Keratinocyte (primary cell): ENCODE data around the gene UBE3A. TPM values are rescaled to one million over a fixed set of nuclear protein-coding genes. Genes with fewer than 3 reads are reported as not detected.

Experiments
- DNase-seq: peaks from one replicate; pipeline ENCODE4 v3.0.0-alpha.2; 2011; ENCODE audit warnings: low read depth, missing footprints, low spot score
- FAIRE-seq: peaks from 2 replicates; lab custom pipeline; 2011; peaks lifted over from hg19 to GRCh38; lab: Jason Lieb, UNC
- H2AFZ ChIP-seq: 2 replicates; pipeline ENCODE4 v1.6.0; 2012; ENCODE audit warnings: low read length, control low read depth, inconsistent platforms; ENCODE audit not compliant: control insufficient read depth
- H3K27ac ChIP-seq: 2 replicates; pipeline ENCODE4 v1.5.1; 2011; ENCODE audit warnings: low read length; ENCODE audit not compliant: control insufficient read depth, insufficient read depth
- H3K27me3 ChIP-seq: 3 replicates; pipeline ENCODE4 v1.6.0; 2011; ENCODE audit warnings: low read length; ENCODE audit not compliant: control insufficient read depth, insufficient read depth; ENCODE audit errors: extremely low read depth
- H3K36me3 ChIP-seq, 2 experiments: 2 replicates in 1 of 2; 3 replicates in 1 of 2; pipeline ENCODE4 v1.5.1; 2011; ENCODE audit warnings: low read length in 2 of 2, mild to moderate bottlenecking in 1 of 2; ENCODE audit not compliant: control insufficient read depth in 2 of 2, insufficient read depth in 2 of 2; ENCODE audit errors: extremely low read depth in 1 of 2
- H3K4me1 ChIP-seq: 3 replicates; pipeline ENCODE4 v1.5.1; 2011; ENCODE audit warnings: low read length; ENCODE audit not compliant: control insufficient read depth, insufficient read depth; ENCODE audit errors: extremely low read depth
- H3K4me2 ChIP-seq: 3 replicates; pipeline ENCODE4 v1.6.0; 2011; ENCODE audit warnings: low read depth, low read length; ENCODE audit not compliant: control insufficient read depth, insufficient read depth; ENCODE audit errors: extremely low read depth
- H3K4me3 ChIP-seq, 3 experiments: fragments of 200-600 bp in 1 of 3; sonication (generic) in 1 of 3; 2 replicates in 2 of 3; 3 replicates in 1 of 3; pipeline ENCODE4 v1.5.1; 2011 to 2016; ENCODE audit warnings: low read length in 3 of 3, mild to moderate bottlenecking in 3 of 3, control low read depth in 2 of 3, inconsistent platforms in 1 of 3, low read depth in 1 of 3, mixed read lengths in 1 of 3, mixed run types in 1 of 3, moderate library complexity in 1 of 3; ENCODE audit not compliant: control insufficient read depth in 2 of 3, insufficient read depth in 2 of 3; ENCODE audit errors: extremely low read depth in 1 of 3
- H3K79me2 ChIP-seq: 2 replicates; pipeline ENCODE4 v1.6.0; 2012; ENCODE audit warnings: low read length; ENCODE audit not compliant: control insufficient read depth, insufficient read depth
- H3K9ac ChIP-seq: 3 replicates; pipeline ENCODE4 v1.6.0; 2011; ENCODE audit warnings: low read length; ENCODE audit not compliant: control insufficient read depth, insufficient read depth; ENCODE audit errors: extremely low read depth
- H3K9me1 ChIP-seq: 3 replicates; pipeline ENCODE4 v1.6.0; 2011; ENCODE audit warnings: low read length; ENCODE audit not compliant: control insufficient read depth, insufficient read depth; ENCODE audit errors: extremely low read depth
- H3K9me3 ChIP-seq: 2 replicates; pipeline ENCODE4 v1.5.1; 2012; ENCODE audit warnings: low read depth, low read length; ENCODE audit not compliant: control insufficient read depth
- H4K20me1 ChIP-seq: 3 replicates; pipeline ENCODE4 v1.6.0; 2011; ENCODE audit warnings: low read length; ENCODE audit not compliant: control insufficient read depth, insufficient read depth; ENCODE audit errors: extremely low read depth
- EZH2 ChIP-seq: IDR thresholded peaks from one replicate; pipeline ENCODE4 v1.6.1; 2012; ENCODE audit warnings: inconsistent platforms, mild to moderate bottlenecking, low read length, moderate library complexity
- dilution Hi-C: fragments of 300-500 bp; cut with MboI; formaldehyde crosslinking; loops from one replicate; pipeline ENCODE4 v1.7.0; 2020; ENCODE audit warnings: low sequenced_read_pairs; ENCODE audit not compliant: extremely low pct_ligation_motif_present
- polyA minus RNA-seq, 3 experiments: library from RNA; depleted of rRNA, polyadenylated mRNA; stranded (reverse); fragments of >200 nt; gene quantifications; 1 replicate in 1 of 3; 2 replicates in 1 of 3; 3 replicates in 1 of 3; pipeline ENCODE4 v1.2.3, GENCODE V29; 2011
- polyA plus RNA-seq, 5 experiments: library from polyadenylated mRNA; depleted of rRNA in 3 of 5; stranded (reverse) in 3 of 5; stranded (forward) in 1 of 5; unstranded in 1 of 5; fragments of >200 nt; gene quantifications; 1 replicate in 1 of 5; 2 replicates in 3 of 5; 3 replicates in 1 of 5; pipeline versions ENCODE4 v1.2.1 to v1.2.3, GENCODE V29; 2011 to 2012; ENCODE audit warnings: missing spikeins in 2 of 5, low read depth in 1 of 5, low replicate concordance in 1 of 5
- TF ChIP-seq, protein P1 (sequence below), 3 experiments: IDR thresholded peaks in 1 of 3; conservative IDR thresholded peaks in 1 of 3; optimal IDR thresholded peaks in 1 of 3; 2 replicates in 2 of 3; 3 replicates in 1 of 3; pipeline versions ENCODE3 to v1.5.1; 2011; ENCODE audit warnings: low read length in 3 of 3, mild to moderate bottlenecking in 3 of 3, moderate library complexity in 2 of 3, control low read depth in 1 of 3, inconsistent platforms in 1 of 3; ENCODE audit not compliant: insufficient read depth in 2 of 3; ENCODE audit errors: extremely low read depth in 1 of 3

Gene UBE3A
- polyA plus RNA-seq, result 33.2 to 45.0 TPM (median 36.8 TPM) in 3 replicates
- 92.3 TPM for polyA plus RNA-seq (2011; ENCODE audit: low read depth)
- 16.6 and 39.4 TPM in 2 replicates for polyA plus RNA-seq (2011; cell fraction: cytosol; rRNA removed)
- 39.1 and 45.8 TPM in 2 replicates for polyA plus RNA-seq (2011; cell fraction: nucleus; rRNA removed)
- polyA plus RNA-seq (2012; ENCODE audit: low replicate concordance), result 33.6 and 33.7 TPM in 2 replicates
- 51.7 to 114 TPM (median 64.2 TPM) in 3 replicates for polyA minus RNA-seq
- polyA minus RNA-seq (2011; cell fraction: cytosol; rRNA and poly(A)+ RNA removed), result 33.6 TPM
- polyA minus RNA-seq (2011; cell fraction: nucleus; rRNA and poly(A)+ RNA removed), result 62.4 and 105 TPM in 2 replicates

DNA sequence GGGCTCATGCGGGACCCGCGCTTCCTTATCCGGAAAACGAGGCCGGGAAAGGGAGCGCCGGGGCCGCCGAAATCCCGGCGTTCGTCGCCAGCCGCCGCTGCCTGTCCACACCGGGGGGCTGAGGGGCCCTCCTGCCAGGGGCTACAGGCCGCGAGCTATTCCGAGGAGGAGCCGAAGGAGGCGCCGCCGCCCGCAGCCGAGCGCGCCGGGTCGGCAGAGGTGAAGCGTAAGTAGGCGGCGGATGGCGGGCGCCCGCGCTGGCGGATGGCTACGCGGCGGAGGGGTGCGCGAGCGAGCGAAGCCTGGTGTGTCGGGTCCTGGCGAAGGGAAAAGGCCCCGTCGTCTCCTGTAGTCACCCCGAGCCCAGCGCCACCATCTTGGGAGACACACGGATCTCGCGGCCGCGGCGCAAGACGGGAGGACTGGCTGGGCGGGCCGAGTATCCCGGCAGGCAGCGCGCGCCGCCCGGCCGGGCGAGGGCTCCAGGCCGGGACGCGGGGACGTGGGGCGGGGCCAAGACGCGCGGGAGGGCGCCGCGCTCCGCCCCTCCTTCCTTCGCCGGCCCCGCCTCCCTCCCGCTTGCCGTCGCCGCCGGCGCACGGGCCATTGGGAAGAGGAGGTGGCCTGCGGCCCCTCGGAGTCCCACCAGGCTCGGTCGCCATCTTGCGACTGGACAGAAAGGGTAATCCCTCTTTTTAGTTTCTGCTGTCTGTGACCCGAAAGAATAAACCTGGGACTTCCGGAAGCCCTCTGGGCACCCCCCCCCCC lies at the start of gene UBE3A:
Gene UBE3A (minus strand): TSS at position 424 of the 768 bp plus-strand sequence. CDS start 29,917 bp downstream, outside the sequence.
- no peaks in the 10 kb centered on the region for H3K9me3 ChIP-seq
- no peaks in the 10 kb centered on the region for H3K36me3 ChIP-seq
- peak within 1 kb of the TSS; percentile 92 to 95 (median 93) for H3K4me3 ChIP-seq
- H4K20me1 ChIP-seq, result peaks cover 6% of the 10 kb centered on the region
- dilution Hi-C loops, result no loop called here
- FAIRE-seq (no peak), DNase-seq (no peak)
- H3K9me1 ChIP-seq, result no peaks in the 10 kb centered on the region
- H3K27ac ChIP-seq, result peak within 1 kb of the TSS; percentile 86
- H3K79me2 ChIP-seq, result peaks cover 50% of the 10 kb centered on the region
- H3K27me3 ChIP-seq, result no peaks in the 10 kb centered on the region
- peak within 1 kb of the TSS; percentile 87 for H2AFZ ChIP-seq
- H3K9ac ChIP-seq, result peak within 1 kb of the TSS; percentile 93
- H3K4me1 ChIP-seq, result peaks cover 11% of the 10 kb centered on the region
- TF ChIP-seq EZH2, result no peak
- TF ChIP-seq, protein P1, sequence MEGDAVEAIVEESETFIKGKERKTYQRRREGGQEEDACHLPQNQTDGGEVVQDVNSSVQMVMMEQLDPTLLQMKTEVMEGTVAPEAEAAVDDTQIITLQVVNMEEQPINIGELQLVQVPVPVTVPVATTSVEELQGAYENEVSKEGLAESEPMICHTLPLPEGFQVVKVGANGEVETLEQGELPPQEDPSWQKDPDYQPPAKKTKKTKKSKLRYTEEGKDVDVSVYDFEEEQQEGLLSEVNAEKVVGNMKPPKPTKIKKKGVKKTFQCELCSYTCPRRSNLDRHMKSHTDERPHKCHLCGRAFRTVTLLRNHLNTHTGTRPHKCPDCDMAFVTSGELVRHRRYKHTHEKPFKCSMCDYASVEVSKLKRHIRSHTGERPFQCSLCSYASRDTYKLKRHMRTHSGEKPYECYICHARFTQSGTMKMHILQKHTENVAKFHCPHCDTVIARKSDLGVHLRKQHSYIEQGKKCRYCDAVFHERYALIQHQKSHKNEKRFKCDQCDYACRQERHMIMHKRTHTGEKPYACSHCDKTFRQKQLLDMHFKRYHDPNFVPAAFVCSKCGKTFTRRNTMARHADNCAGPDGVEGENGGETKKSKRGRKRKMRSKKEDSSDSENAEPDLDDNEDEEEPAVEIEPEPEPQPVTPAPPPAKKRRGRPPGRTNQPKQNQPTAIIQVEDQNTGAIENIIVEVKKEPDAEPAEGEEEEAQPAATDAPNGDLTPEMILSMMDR (optimal IDR thresholded peaks at IDR 0.05 in 1 of 3, IDR thresholded peaks at IDR 0.05 in 1 of 3, conservative IDR thresholded peaks at IDR 0.05 in 1 of 3; ENCODE audit: extremely low read depth in 1 of 3, insufficient read depth in 2 of 3, low read length in 3 of 3), result peak in 2 of 3 experiments; percentile 1 to 43
- peak within 1 kb of the TSS; percentile 90 for H3K4me2 ChIP-seq

DNA sequence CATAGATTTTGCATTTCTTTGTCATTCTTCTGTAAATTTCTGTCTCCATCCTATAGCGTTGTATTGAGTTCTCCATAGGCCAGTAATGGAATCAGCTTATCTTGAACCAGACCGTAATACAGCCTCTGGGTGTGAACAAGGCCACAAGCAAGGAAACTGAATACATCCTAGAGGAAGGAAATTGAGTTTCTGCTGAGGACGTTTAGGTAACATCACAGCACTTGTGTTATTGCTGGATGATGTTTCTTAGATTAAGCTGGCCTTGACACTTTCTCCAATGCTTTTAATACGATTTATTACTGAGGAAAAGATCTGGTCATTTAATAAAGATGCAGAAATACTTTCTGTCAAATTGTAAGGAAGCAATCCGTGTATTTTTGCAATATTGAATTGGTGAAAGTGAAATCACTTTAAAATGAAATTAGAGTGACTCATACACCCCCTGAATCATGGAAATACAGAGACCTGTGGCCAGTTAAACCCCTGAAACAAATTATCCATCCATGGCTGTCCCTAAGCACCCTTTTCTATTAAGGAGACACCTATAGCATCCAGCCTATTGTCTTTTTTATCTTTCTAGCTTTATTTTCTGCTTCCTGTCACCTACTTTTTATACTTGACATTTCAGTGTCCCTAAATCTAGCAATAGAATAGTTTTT lies 48.5 kb upstream of the UBE3A start:
- Histone ChIP-seq H3K9me3 (no peaks in the 10 kb centered on the region), H3K9ac (no peak overlapping the region), H3K27ac (no peak overlapping the region), H3K4me3 (no peak overlapping the region), H4K20me1 (no peaks in the 10 kb centered on the region), H3K9me1 (no peaks in the 10 kb centered on the region), H3K4me2 (no peak overlapping the region), H3K27me3 (no peaks in the 10 kb centered on the region), H2AFZ (no peak overlapping the region), H3K36me3 (no peaks in the 10 kb centered on the region), H3K4me1 (no peaks in the 10 kb centered on the region), H3K79me2 (no peaks in the 10 kb centered on the region)
- DNase-seq (no peak), FAIRE-seq (no peak)
- dilution Hi-C loops, result no loop called here
- TF ChIP-seq EZH2, result no peak
- TF ChIP-seq, protein P1 (optimal IDR thresholded peaks at IDR 0.05 in 1 of 3, IDR thresholded peaks at IDR 0.05 in 1 of 3, conservative IDR thresholded peaks at IDR 0.05 in 1 of 3; ENCODE audit: extremely low read depth in 1 of 3, insufficient read depth in 2 of 3, low read length in 3 of 3), result no peak
